HepG2 (cell line): ENCODE results near the gene NGFR. TPM values are rescaled to one million over a fixed set of nuclear protein-coding genes. Genes with fewer than 3 reads are reported as not detected.

ENCODE experiments used
- ATAC-seq: fragments of 200-7000 bp; cut with Tn5 transposase; 3 replicates; pipeline ENCODE4 v1.9.1; 2020; ENCODE audit warnings: mild to moderate bottlenecking, moderate library complexity
- BruUV-seq: library from RNA; stranded (reverse); fragments of 400-500 nt; replicated peaks from 2 replicates; lab custom pipeline; 2021; lab: Mats Ljungman, UMichigan
- CTCF ChIA-PET: fragments of 300-600 bp; formaldehyde crosslinking; extraction: SDS; loops from one replicate; lab custom pipeline; 2021; ENCODE audit warnings: low total read pairs, inconsistent platforms, low intra/inter-chr PET ratio; lab: Yijun Ruan, JAX
- POLR2A ChIA-PET: fragments of 350-600 bp; sonication (Branson Sonifier 250); formaldehyde crosslinking; loops from one replicate; lab custom pipeline; 2020; ENCODE audit warnings: antibody characterized with exemption, inconsistent platforms; lab: Yijun Ruan, JAX
- DNase-seq: peaks from one replicate; pipeline ENCODE4 v3.0.0-alpha.2; 2015; ENCODE audit warnings: low spot score
- FAIRE-seq: peaks from 3 replicates; lab custom pipeline; 2011; peaks lifted over from hg19 to GRCh38; lab: Jason Lieb, UNC
- H2AFZ ChIP-seq: one replicate; pipeline ENCODE4 v1.6.1; 2011; ENCODE audit warnings: low read length, inconsistent platforms
- H3K27ac ChIP-seq: fragments of 300-600 bp; 3 replicates; pipeline ENCODE4 v1.8.0; 2011; ENCODE audit warnings: mixed run types, mild to moderate bottlenecking, mixed read lengths, low read length, inconsistent platforms; ENCODE audit not compliant: insufficient read depth; ENCODE audit errors: extremely low read length
- H3K27me3 ChIP-seq, 2 experiments: fragments of 200-600 bp in 1 of 2; 2 replicates in 1 of 2; 3 replicates in 1 of 2; pipeline versions ENCODE4 v1.6.0 to v1.8.0; 2011; ENCODE audit warnings: low read length in 2 of 2, mild to moderate bottlenecking in 2 of 2, moderate library complexity in 2 of 2, inconsistent platforms in 1 of 2; ENCODE audit not compliant: insufficient read depth in 2 of 2, control insufficient read depth in 1 of 2
- H3K36me3 ChIP-seq, 2 experiments: fragments of 200-600 bp in 1 of 2; replicated peaks in 1 of 2; 2 replicates in 1 of 2; 3 replicates in 1 of 2; pipeline versions ENCODE4 v1.5.1 to v1.8.0; 2011; ENCODE audit warnings: low read length in 2 of 2, inconsistent platforms in 1 of 2; ENCODE audit not compliant: insufficient read depth in 2 of 2, control insufficient read depth in 1 of 2
- H3K4me1 ChIP-seq: 2 replicates; pipeline ENCODE4 v1.5.1; 2012; ENCODE audit warnings: low read length, inconsistent platforms; ENCODE audit not compliant: insufficient read depth
- H3K4me2 ChIP-seq: 2 replicates; pipeline ENCODE4 v1.6.0; 2011; ENCODE audit warnings: low read depth, low read length, inconsistent platforms
- H3K4me3 ChIP-seq, 3 experiments: fragments of 200-600 bp in 1 of 3; sonication (generic), shearing (Covaris generic) in 1 of 3; replicated peaks in 1 of 3; 2 replicates each; pipeline ENCODE4 v1.5.1; 2011 to 2016; ENCODE audit warnings: low read length in 3 of 3, inconsistent platforms in 2 of 3, low read depth in 2 of 3, mild to moderate bottlenecking in 2 of 3, control low read depth in 1 of 3, mixed read lengths in 1 of 3; ENCODE audit not compliant: insufficient read depth in 1 of 3
- H3K79me2 ChIP-seq: one replicate; pipeline ENCODE4 v1.6.1; 2011; ENCODE audit warnings: low read length, inconsistent platforms; ENCODE audit not compliant: insufficient read depth
- H3K9ac ChIP-seq: 2 replicates; pipeline ENCODE4 v1.6.0; 2011; ENCODE audit warnings: mild to moderate bottlenecking, low read depth, low read length, inconsistent platforms; ENCODE audit not compliant: insufficient read depth
- H3K9me3 ChIP-seq: 2 replicates; pipeline ENCODE4 v1.5.1; 2012; ENCODE audit warnings: mild to moderate bottlenecking, low read length
- H4K20me1 ChIP-seq: 2 replicates; pipeline ENCODE4 v1.6.0; 2011; ENCODE audit warnings: inconsistent platforms, mild to moderate bottlenecking, low read length, moderate library complexity; ENCODE audit not compliant: insufficient read depth
- ARNT ChIP-seq: fragments of 450-650 bp; IDR thresholded peaks from 2 replicates; pipeline ENCODE4 v1.6.1; 2017
- GABPB1 ChIP-seq: IDR thresholded peaks from 2 replicates; pipeline ENCODE4 v1.6.1; 2016; ENCODE audit warnings: mild to moderate bottlenecking, missing genetic modification reagents, moderate library complexity, missing compliant biosample characterization
- LCORL ChIP-seq, 2 experiments: fragments of 450-650 bp in 1 of 2; sonication (generic) in 1 of 2; formaldehyde crosslinking in 1 of 2; IDR thresholded peaks; 2 replicates each; pipeline versions ENCODE4 v1.5.0 to v1.6.1; 2017 to 2020; ENCODE audit warnings: antibody characterized with exemption in 1 of 2, missing genetic modification reagents in 1 of 2
- MIXL1 ChIP-seq: IDR thresholded peaks from 2 replicates; pipeline ENCODE4 v1.6.1; 2016
- NFIC ChIP-seq: IDR thresholded peaks from 2 replicates; pipeline ENCODE4 v1.6.1; 2012; ENCODE audit warnings: mild to moderate bottlenecking, low read length, inconsistent platforms
- NFYB ChIP-seq: sonication (generic); formaldehyde crosslinking; IDR thresholded peaks from 2 replicates; pipeline ENCODE4 v1.4.0; 2020; ENCODE audit warnings: missing genetic modification reagents
- PHF20 ChIP-seq: sonication (generic); formaldehyde crosslinking; IDR thresholded peaks from 2 replicates; pipeline ENCODE4 v1.5.0; 2020; ENCODE audit warnings: mild to moderate bottlenecking, missing genetic modification reagents
- RBFOX2 ChIP-seq: fragments of 200-400 bp; formaldehyde crosslinking; IDR thresholded peaks from 2 replicates; pipeline ENCODE4 v1.6.1; 2017; ENCODE audit warnings: low read depth, mild to moderate bottlenecking, low read length
- TGIF2 ChIP-seq: IDR thresholded peaks from 2 replicates; pipeline ENCODE4 v1.6.1; 2016; ENCODE audit warnings: control low read depth, missing compliant biosample characterization
- THAP11 ChIP-seq: IDR thresholded peaks from 2 replicates; pipeline ENCODE4 v1.6.1; 2016; ENCODE audit warnings: missing biosample characterization, missing genetic modification reagents
- ZC3H4 ChIP-seq: sonication (generic); formaldehyde crosslinking; IDR thresholded peaks from 2 replicates; pipeline ENCODE4 v1.4.0; 2020; ENCODE audit warnings: missing genetic modification reagents, borderline replicate concordance
- ZNF263 ChIP-seq: sonication (generic); formaldehyde crosslinking; IDR thresholded peaks from 2 replicates; pipeline ENCODE4 v1.4.0; 2020; ENCODE audit warnings: missing genetic modification reagents
- ZNF414 ChIP-seq: sonication (generic); formaldehyde crosslinking; IDR thresholded peaks from 2 replicates; pipeline ENCODE4 v1.5.0; 2020; ENCODE audit warnings: missing genetic modification reagents
- WGBS: methylation state at CpG from one replicate; pipeline ENCODE4 v1.1.6; 2017; ENCODE audit warnings: low lambda C conversion rate; 5-methylcytosine and 5-hydroxymethylcytosine counted together
- in situ Hi-C: cut with HindIII; loops from 2 replicates; pipeline ENCODE4 v1.10.0; 2017; ENCODE audit warnings: low pct_unique_long_range_greater_than_20kb; ENCODE audit not compliant: extremely low pct_ligation_motif_present
- intact Hi-C: fragments of 100-400 bp; cut with micrococcal nuclease; formaldehyde crosslinking; loops from one replicate; pipeline ENCODE4 v1.10.0; 2022; ENCODE audit not compliant: unreplicated experiment
- polyA plus RNA-seq, 8 experiments: library from polyadenylated mRNA; depleted of rRNA in 3 of 8; stranded (reverse) in 7 of 8; unstranded in 1 of 8; fragments of >200 nt; fragmentation: Illumina TruSeq in 4 of 8; extraction: Trizol in 4 of 8; gene quantifications; 2 replicates each; pipeline versions ENCODE4 v1.2.1 to v1.2.3, GENCODE V29; 2011 to 2016; ENCODE audit warnings: low read depth in 4 of 8, missing spikeins in 1 of 8, mixed read lengths in 1 of 8; ENCODE audit not compliant: insufficient read depth in 1 of 8
- total RNA-seq, 5 experiments: library from RNA; depleted of rRNA; stranded (reverse); fragments of >200 nt; fragmentation: Illumina TruSeq; extraction: Trizol; gene quantifications; 2 replicates each; pipeline ENCODE4 v1.2.3, GENCODE V29; 2016; ENCODE audit warnings: low read depth in 1 of 5
- TF ChIP-seq, protein P1 (sequence below): IDR thresholded peaks from 2 replicates; pipeline ENCODE4 v1.6.1; 2016; ENCODE audit warnings: missing compliant biosample characterization, missing genetic modification reagents, borderline replicate concordance
- TF ChIP-seq, protein P2 (sequence below): sonication (generic); formaldehyde crosslinking; IDR thresholded peaks from 2 replicates; pipeline ENCODE4 v1.9.0; 2021; ENCODE audit warnings: missing genetic modification reagents, mild to moderate bottlenecking, borderline replicate concordance

The NGFR gene
- total and polyA plus RNA-seq, 2 of the 13 experiments (the other 11 are each of a cell fraction or from before 2014, with no cell fraction given), result 1.1 to 1.8 TPM

- H4K20me1 ChIP-seq, result no peaks in the 10 kb centered on the region
- intact Hi-C loops (loop anchor here (10.0 kb wide), 1 partner anchor 85 kb away; no protein-coding TSS in a partner anchor), in situ Hi-C loops (no loop called here)
- peaks cover 15% of the 10 kb centered on the region for H3K4me1 ChIP-seq
- ChIA-PET POLR2A (no interaction called here), CTCF (no interaction called here)
- H3K79me2 ChIP-seq, result no peaks in the 10 kb centered on the region
- BruUV-seq, result no TSS peak
- FAIRE-seq, result no peak
- TF ChIP-seq LCORL (IDR thresholded peaks at IDR 0.05) (no peak), LCORL (CRISPR knock-in tag; IDR thresholded peaks at IDR 0.05) (no peak), RBFOX2 (no peak), THAP11 (no peak), ZC3H4 (CRISPR knock-in tag) (no peak), NFYB (CRISPR knock-in tag) (no peak), NFIC (no peak), ARNT (no peak), ZNF263 (CRISPR knock-in tag) (no peak), TGIF2 (CRISPR knock-in tag) (no peak), ZNF414 (CRISPR knock-in tag) (no peak), PHF20 (CRISPR knock-in tag) (no peak), MIXL1 (CRISPR knock-in tag) (no peak), GABPB1 (CRISPR knock-in tag) (no peak)
- TF ChIP-seq, protein P1, sequence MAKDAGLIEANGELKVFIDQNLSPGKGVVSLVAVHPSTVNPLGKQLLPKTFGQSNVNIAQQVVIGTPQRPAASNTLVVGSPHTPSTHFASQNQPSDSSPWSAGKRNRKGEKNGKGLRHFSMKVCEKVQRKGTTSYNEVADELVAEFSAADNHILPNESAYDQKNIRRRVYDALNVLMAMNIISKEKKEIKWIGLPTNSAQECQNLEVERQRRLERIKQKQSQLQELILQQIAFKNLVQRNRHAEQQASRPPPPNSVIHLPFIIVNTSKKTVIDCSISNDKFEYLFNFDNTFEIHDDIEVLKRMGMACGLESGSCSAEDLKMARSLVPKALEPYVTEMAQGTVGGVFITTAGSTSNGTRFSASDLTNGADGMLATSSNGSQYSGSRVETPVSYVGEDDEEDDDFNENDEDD (CRISPR knock-in tag), result no peak
- TF ChIP-seq, protein P2, sequence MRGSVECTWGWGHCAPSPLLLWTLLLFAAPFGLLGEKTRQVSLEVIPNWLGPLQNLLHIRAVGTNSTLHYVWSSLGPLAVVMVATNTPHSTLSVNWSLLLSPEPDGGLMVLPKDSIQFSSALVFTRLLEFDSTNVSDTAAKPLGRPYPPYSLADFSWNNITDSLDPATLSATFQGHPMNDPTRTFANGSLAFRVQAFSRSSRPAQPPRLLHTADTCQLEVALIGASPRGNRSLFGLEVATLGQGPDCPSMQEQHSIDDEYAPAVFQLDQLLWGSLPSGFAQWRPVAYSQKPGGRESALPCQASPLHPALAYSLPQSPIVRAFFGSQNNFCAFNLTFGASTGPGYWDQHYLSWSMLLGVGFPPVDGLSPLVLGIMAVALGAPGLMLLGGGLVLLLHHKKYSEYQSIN (CRISPR knock-in tag), result no peak
- WGBS, result 15% methylated on average over 6 of the region's 6 CpGs
- H3K4me2 ChIP-seq, result no peak overlapping the region
- no peak for DNase-seq
- no peak overlapping the region for H2AFZ ChIP-seq
- H3K27ac ChIP-seq, result no peak overlapping the region
- no peak overlapping the region for H3K4me3 ChIP-seq
- no peaks in the 10 kb centered on the region for H3K36me3 ChIP-seq
- H3K9me3 ChIP-seq, result no peaks in the 10 kb centered on the region
- peaks cover 9 to 89% of the 10 kb centered on the region in 2 experiments for H3K27me3 ChIP-seq
- no peak overlapping the region for H3K9ac ChIP-seq
- ATAC-seq, result no peak
Observed at GRCh38 chr17:49490276-49490675, 4.8 kb upstream of the NGFR start.
